ENCODE measurements around the gene ADAMTS7.
"Not testable (repeated sequence)": the region's sequence is repeated elsewhere in the genome, so short reads cannot be mapped to it uniquely, and the experiment has no call there.

The ADAMTS7 gene

DNA sequence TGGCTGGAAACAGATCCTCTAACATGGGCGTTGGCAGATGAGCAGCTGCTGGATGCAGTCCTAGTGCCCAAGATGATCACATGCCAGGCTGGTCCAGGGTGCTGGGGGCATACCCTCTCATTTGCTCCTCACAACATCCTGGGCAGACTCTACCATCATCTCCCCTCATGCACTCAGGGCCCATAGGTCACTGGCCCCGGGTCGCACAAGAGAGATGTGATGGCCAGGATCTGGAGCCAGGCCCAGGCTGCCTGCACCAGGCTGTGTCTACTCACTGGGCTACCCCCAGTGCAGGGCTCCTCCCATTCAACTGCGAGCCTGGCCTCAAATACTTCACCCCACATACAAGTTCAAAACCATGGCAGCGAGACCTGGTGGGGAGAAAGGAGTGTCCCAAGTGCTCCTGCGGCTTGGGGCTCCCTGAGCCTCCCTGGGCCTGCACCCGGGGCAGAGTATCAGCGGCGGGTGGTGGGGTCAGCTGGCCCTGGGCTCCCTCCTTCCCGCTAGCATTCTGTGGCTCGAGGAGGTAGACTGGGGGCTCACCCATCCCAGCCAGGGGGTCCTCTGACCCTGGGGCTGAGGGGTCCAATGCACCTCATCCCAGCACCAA is 32.0 kb downstream of the ADAMTS7 start:
- not testable (repeated sequence) for DNase-seq

DNA sequence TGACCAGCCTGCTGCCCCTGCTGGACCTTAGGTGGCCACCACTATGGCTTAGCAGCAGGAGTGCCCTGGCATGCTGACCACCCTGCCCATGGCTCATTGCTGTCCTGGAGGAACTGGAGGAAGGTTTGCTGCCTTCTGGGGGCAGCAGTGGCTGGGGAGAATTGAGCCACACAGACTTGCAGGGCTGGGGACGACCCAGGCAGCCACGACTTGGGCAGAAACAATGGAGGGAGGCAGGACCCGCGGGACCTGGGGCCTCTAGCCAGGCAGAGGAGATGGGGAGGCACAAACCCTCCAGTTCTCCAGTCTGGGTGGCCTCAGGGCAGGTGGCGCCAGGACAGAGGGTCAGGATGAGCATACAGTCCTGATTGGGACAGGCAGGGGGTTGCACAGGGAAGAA is 32.8 kb downstream of the ADAMTS7 start:
- no peak for DNase-seq

GRCh38 chr15:78777953-78778345 is 33.3 kb downstream of the ADAMTS7 start:
- not testable (repeated sequence) for DNase-seq

GRCh38 chr15:78777290-78777952 is 33.8 kb downstream of the ADAMTS7 start:
- not testable (repeated sequence) for DNase-seq

DNA sequence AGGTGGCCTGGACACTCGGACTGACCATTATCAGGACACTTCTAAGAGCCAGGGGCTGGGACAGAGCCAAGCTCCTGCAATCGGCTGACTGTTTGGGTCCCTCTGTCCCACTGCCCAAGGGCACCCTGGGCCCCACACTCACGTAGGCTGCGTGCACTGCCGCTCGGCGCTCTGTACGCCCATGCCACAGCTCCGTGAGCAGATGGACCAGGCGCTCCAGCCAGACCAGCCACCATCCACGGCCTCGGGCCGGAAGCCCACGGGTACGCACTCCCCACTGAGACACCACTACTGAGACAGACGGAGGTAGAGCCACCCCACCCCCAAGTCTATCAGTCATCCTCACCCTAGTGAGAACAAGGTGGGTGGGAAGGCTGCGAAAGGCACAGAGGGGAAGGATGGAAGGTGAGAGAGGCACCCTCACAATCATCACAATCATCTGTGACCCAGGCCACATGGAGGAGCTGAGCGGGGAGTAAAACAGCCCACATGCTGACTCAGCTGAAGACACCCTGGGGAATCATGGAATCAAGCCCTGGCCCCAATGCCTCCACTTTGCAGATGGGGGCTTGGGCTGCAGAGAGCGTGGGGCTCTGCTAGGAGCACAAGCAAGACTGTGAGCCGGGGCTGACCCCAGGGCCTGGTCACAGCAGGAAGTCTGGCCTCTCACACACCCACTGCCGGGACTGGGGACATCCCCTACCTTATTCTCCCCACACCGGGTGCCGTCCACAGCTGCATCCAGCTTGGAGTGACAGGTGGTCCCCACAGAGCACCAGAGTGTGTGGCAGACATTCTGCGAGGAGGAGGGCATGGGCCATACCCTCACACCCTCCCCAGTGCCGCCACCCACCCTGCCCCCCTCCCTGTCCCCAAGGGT is 35.0 kb downstream of the ADAMTS7 start:
- not testable (repeated sequence) for DNase-seq

DNA sequence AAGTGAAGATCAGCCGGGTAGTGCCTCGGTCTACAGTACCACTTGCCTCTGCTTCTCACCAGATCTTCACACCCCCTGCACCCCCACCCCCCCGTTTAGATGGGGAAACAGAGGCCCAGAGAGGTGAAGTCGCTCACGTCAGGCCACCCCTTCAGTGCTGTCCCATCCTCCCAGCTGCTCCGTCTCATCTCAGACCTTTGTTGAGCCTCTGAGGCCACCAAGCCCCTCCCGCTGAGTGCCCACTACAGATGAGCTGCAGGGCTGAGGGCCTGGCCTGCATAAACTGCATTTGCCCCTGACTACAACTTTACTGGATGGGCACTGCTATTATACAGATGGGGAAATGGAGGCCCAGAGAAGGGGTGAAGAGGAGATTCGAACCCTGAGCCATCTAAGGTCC is 35.8 kb downstream of the ADAMTS7 start:
- DNase-seq: no peak

DNA sequence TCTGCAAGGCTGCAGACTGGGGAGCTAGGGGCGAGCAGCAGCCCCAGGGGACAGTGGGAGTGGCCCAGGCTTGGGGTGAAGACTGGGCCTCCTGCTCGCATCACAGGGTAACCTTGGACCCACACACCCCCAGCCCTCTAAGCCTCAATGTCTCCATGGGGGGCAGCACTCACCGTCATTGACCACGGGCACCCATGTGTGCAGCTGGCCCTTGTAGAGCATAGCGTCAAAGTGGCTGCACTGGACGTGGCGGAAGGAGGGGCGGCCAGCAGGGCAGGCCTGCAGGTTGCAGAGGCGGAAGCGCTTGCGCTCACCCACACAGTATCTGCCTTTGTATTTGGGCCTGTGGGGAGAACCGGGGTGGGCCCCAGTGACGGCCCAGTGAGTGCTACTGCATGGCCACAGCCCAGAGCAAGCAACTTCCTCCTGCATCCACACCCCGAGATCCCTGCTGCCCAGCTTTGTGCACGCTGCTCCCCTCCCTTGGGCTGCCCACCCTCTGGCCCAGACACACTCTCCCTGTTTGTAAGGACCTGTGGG is 36.7 kb downstream of the ADAMTS7 start:
- DNase-seq: not testable (repeated sequence)

- not testable (repeated sequence) for DNase-seq
Measured at GRCh38 chr15:78773765-78774450, 37.4 kb downstream of the ADAMTS7 start.

GRCh38 chr15:78772738-78773137 is 38.5 kb downstream of the ADAMTS7 start:
- DNase-seq: no peak

GRCh38 chr15:78771436-78772000 is 39.7 kb downstream of the ADAMTS7 start:
- not testable (repeated sequence) for DNase-seq

- DNase-seq: not testable (repeated sequence)
Measured at GRCh38 chr15:78771020-78771419, 40.2 kb downstream of the ADAMTS7 start.

- DNase-seq: not testable (repeated sequence)
Measured at GRCh38 chr15:78769473-78770225, 41.6 kb downstream of the ADAMTS7 start.

GRCh38 chr15:78768531-78769408 is 42.5 kb downstream of the ADAMTS7 start:
- DNase-seq: no peak

DNA sequence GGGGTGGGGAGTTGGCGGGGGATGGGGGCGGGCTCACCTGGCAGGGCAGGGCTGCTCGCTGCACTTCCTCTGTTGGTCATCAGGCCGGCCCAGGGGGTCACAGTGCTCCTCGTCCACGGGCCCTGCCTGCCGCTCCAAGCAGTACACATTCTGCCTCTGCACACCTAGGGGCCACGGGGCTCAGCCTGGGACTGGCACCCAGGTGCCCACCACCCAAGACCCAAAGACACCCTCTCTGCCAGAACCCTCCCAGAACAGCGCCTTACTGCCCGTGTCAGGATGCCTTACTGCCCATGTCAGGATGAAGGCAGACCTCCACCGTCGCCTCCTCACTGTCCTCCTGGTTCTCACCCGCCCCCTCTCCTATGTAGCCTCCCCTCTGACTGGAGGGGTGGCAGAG is 43.2 kb downstream of the ADAMTS7 start:
- DNase-seq: no peak

- DNase-seq: no peak
Measured at GRCh38 chr15:78767331-78767951, 43.8 kb downstream of the ADAMTS7 start.

- DNase-seq: not testable (repeated sequence)
Measured at GRCh38 chr15:78766641-78767071, 44.6 kb downstream of the ADAMTS7 start.

DNA sequence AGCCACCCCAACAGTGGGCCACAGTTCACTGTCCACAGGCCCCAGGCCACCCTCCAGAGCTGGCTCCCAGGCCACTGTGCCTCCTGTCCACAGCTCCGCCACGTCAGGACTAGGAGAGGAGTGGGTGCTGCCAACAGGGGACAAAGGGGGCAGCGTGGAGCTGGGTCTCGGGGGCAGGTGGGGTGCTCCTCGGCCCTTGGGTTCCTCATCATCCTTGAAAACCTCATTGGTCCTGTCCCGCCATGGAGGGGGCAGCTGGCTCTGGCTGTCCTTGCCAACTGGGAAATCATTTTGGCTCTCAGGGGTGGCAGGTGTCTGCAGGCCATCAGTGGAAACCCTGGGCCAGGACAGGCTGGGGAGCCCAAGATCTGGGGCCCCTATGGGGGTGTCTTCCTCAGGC is 45.2 kb downstream of the ADAMTS7 start:
- DNase-seq: no peak

DNA sequence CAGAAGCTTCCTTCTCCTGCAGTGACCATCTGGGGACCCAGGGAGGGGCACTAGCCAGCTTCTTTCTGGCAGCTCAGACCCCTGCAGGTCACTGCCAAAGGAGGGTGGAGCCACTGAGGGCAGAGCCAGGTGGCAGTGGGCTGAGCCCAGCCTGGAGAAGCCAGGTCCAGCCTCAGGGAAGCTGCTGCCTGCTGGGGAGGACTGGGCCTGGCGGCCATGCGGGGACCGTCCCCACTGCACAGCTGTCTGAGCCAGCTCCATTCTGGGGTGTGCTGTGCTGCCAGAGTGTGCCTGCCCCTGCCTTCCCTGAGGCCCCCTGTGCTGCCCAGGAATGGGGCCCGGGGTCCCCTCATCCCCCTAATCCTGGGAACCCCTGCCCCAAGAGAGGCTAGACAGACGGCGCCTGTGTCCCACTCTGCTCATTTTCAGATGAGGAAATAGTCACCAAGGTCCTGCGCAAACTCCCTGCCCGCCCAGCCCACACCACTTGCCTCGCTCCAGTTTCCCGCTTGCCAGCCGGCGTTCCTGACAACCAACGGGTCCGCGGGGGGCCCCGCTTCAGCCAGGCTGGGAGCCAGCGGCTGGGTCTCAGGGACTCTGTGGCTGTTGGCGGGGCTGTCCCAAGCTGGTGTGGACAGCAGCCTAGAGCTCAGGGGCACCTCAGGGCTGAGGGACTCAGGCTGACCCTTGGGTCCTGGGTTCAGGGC is 46.0 kb downstream of the ADAMTS7 start:
- DNase-seq: not testable (repeated sequence)

Data from NCI-H510A treated with DMSO at 0.1 percent for 48 hours (cell line).